ENCODE data around the gene SEMA4C.

SEMA4C gene

GRCh38 chr2:96824079-96824870 lies 45.6 kb downstream of the SEMA4C start:
- H3K4me3 ChIP-seq (ENCODE audit: low read length): no peak overlapping the region
- no peak for TF ChIP-seq CTCF (conservative IDR thresholded peaks at IDR 0.05; ENCODE audit: low read depth, low read length)
- no peak for DNase-seq (ENCODE audit: low read depth)

- TF ChIP-seq CTCF (conservative IDR thresholded peaks at IDR 0.05; ENCODE audit: low read depth, low read length): no peak
- no peak overlapping the region for H3K4me3 ChIP-seq (ENCODE audit: low read length)
- no peak for DNase-seq (ENCODE audit: low read depth)
Measured at GRCh38 chr2:96823198-96823597, 46.7 kb downstream of the SEMA4C start.

GRCh38 chr2:96822786-96823185 lies 47.1 kb downstream of the SEMA4C start:
- no peak for TF ChIP-seq CTCF (conservative IDR thresholded peaks at IDR 0.05; ENCODE audit: low read depth, low read length)
- H3K4me3 ChIP-seq (ENCODE audit: low read length): no peak overlapping the region
- no peak for DNase-seq (ENCODE audit: low read depth)

- no peak overlapping the region for H3K4me3 ChIP-seq (ENCODE audit: low read length)
- DNase-seq (ENCODE audit: low read depth): no peak
- TF ChIP-seq CTCF (conservative IDR thresholded peaks at IDR 0.05; ENCODE audit: low read depth, low read length): no peak
Measured at GRCh38 chr2:96821113-96821675, 48.7 kb downstream of the SEMA4C start.

- no peak for DNase-seq (ENCODE audit: low read depth)
- no peak overlapping the region for H3K4me3 ChIP-seq (ENCODE audit: low read length)
Measured at GRCh38 chr2:96819876-96820511, 49.9 kb downstream of the SEMA4C start.

GRCh38 chr2:96819128-96819875 lies 50.6 kb downstream of the SEMA4C start:
- DNase-seq (ENCODE audit: low read depth): no peak
- TF ChIP-seq CTCF (conservative IDR thresholded peaks at IDR 0.05; ENCODE audit: low read depth, low read length): no peak
- no peak overlapping the region for H3K4me3 ChIP-seq (ENCODE audit: low read length)

More at GRCh38 chr2:96819876-96820511, 49.9 kb downstream of the SEMA4C start:
- no peak for TF ChIP-seq CTCF (conservative IDR thresholded peaks at IDR 0.05; ENCODE audit: low read depth, low read length)

Data from retinal pigment epithelial cell (primary cell).